Lower leg skin (tissue), 4 donors: Measurements from ENCODE around the gene UBA3. TPM values are rescaled to one million over a fixed set of nuclear protein-coding genes. Genes with fewer than 3 reads are reported as not detected.

ENCODE experiments used
- DNase-seq, 2 donors: peaks; one replicate each; pipeline ENCODE4 v3.0.0-alpha.2; 2019; ENCODE audit warnings: low spot score in 2 of 2
- H3K4me3 ChIP-seq: fragments of 200-600 bp; sonication (generic); 2 replicates; pipeline ENCODE4 v1.5.1; 2017; ENCODE audit warnings: mild to moderate bottlenecking, low read depth; ENCODE audit not compliant: poor library complexity, severe bottlenecking
- CTCF ChIP-seq, 3 donors: fragments of 450-650 bp; IDR thresholded peaks; one replicate each; pipeline ENCODE4 v1.5.1; 2016; ENCODE audit warnings: antibody characterized with exemption in 3 of 3, mild to moderate bottlenecking in 3 of 3, moderate library complexity in 2 of 3
- POLR2A ChIP-seq, 2 donors: fragments of 450-650 bp; IDR thresholded peaks; one replicate each; pipeline ENCODE4 v1.6.1; 2016 to 2017; ENCODE audit warnings: antibody characterized with exemption in 2 of 2, mild to moderate bottlenecking in 1 of 2, moderate library complexity in 1 of 2
- WGBS, 2 donors: methylation state at CpG; one replicate each; pipeline ENCODE4 v1.1.5; 2018; 5-methylcytosine and 5-hydroxymethylcytosine counted together
- intact Hi-C: fragments of 100-400 bp; cut with DNase I; formaldehyde crosslinking; loops from one replicate; pipeline ENCODE4 v1.15.0; 2023; ENCODE audit warnings: low total_unique reads
- total RNA-seq, 4 donors: library from RNA; depleted of rRNA; stranded (reverse); fragments of >200 nt; gene quantifications; one replicate each; pipeline ENCODE4 v1.1.0, GENCODE V29; 2016

Gene UBA3
- total RNA-seq, 4 donors from 2014 or later = 33.8 to 54.6 (median 36.6) TPM

- H3K4me3 ChIP-seq = no peak overlapping the region
- DNase-seq = no peak
- no peak for TF ChIP-seq CTCF (IDR thresholded peaks at IDR 0.05)
- no peak for TF ChIP-seq POLR2A (IDR thresholded peaks at IDR 0.05)
- intact Hi-C loops = no loop called here
- 86% methylated on average over 5 of the region's 5 CpGs for WGBS, 2 donors
Measured at GRCh38 chr3:69107841-69108240, 27.7 kb upstream of the UBA3 start.

DNA sequence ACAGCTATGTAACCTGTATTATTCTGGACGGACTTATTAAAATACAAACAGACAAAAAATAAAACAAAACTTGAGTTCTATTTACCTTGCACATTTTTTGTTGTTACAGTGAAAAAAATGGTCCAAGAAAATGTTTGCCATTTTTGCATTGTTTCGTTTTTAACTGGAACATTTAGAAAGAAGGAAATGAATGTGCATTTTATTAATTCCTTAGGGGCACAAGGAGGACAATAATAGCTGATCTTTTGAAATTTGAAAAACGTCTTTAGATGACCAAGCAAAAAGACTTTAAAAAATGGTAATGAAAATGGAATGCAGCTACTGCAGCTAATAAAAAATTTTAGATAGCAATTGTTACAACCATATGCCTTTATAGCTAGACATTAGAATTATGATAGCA, 25.2 kb upstream of the UBA3 start:
- intact Hi-C loops = no loop called here
- WGBS, 2 donors = 44 to 48% methylated on average over 3 of the region's 3 CpGs
- no peak for DNase-seq
- no peak overlapping the region for H3K4me3 ChIP-seq
- TF ChIP-seq CTCF (IDR thresholded peaks at IDR 0.05) = no peak
- no peak for TF ChIP-seq POLR2A (IDR thresholded peaks at IDR 0.05)

DNA sequence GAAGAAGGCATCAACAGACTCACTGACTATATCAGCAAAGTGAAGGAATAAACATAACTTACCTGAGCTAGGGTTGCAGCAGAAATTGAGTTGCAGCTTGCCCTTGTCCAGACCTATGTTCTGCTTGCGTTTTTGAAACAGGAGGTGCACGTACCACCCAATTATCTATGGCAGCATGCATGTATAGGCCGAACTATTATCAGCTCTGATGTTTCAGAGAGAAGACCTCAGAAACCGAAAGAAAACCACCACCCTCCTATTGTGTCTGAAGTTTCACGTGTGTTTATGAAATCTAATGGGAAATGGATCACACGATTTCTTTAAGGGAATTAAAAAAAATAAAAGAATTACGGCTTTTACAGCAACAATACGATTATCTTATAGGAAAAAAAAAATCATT, 24.4 kb upstream of the UBA3 start:
- WGBS, 2 donors = 74 to 77% methylated on average over 8 of the region's 8 CpGs
- no peak overlapping the region for H3K4me3 ChIP-seq
- TF ChIP-seq CTCF (IDR thresholded peaks at IDR 0.05) = no peak
- no peak for TF ChIP-seq POLR2A (IDR thresholded peaks at IDR 0.05)
- intact Hi-C loops = no loop called here
- DNase-seq = no peak

- intact Hi-C loops = no loop called here
- WGBS, 2 donors = 93 to 94% methylated on average over 3 of the region's 3 CpGs
Measured at GRCh38 chr3:69103123-69103522, 23.0 kb upstream of the UBA3 start.

DNA sequence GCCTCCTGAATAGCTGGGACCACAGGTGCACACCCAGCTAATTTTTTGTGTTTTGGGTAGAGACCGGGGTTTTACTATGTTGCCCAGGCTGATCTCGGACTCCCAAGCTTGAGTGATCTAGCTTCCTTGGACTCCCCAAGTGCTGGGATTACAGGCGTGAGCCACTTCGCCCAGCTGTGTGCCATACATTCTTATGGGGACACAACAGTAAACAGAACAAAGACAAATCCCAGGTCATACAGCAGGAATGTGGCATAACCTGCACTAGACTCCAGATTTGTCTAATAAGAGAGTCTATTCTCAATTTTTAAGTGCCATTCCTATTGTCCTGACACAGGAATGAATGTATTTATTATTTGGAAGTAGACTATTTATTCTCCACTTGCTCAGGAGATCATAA, 22.2 kb upstream of the UBA3 start:
- no peak for TF ChIP-seq CTCF (IDR thresholded peaks at IDR 0.05)
- TF ChIP-seq POLR2A (IDR thresholded peaks at IDR 0.05) = no peak
- no peak for DNase-seq
- no peak overlapping the region for H3K4me3 ChIP-seq
- WGBS, 2 donors = 92 to 99% methylated on average over 4 of the region's 4 CpGs
- intact Hi-C loops = no loop called here

More at GRCh38 chr3:69103123-69103522, 23.0 kb upstream of the UBA3 start:
- H3K4me3 ChIP-seq = no peak overlapping the region
- TF ChIP-seq CTCF (IDR thresholded peaks at IDR 0.05) (no peak), POLR2A (IDR thresholded peaks at IDR 0.05) (no peak)
- DNase-seq = no peak

DNA sequence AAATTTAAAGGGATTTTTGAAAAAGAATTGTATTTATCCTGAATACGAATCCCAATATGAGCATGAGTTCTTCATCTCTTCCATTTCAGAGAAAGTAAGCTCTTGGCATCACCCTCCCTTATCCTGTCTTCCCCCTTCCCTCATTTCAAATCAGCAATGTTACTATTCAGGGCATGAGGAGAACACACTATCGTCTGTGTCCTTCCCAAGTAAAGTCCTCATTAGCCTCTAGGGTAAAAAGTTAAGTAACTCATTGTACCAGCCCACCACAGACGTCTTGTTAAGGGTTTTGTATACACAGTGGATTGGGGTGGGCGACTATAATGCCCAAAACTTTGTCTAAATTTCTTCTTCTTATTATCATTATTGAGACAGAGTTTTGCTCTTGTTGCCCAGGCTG, 19.4 kb upstream of the UBA3 start:
- TF ChIP-seq POLR2A (IDR thresholded peaks at IDR 0.05) = no peak
- no peak for TF ChIP-seq CTCF (IDR thresholded peaks at IDR 0.05)
- H3K4me3 ChIP-seq = no peak overlapping the region
- 89 to 91% methylated on average over 4 of the region's 4 CpGs for WGBS, 2 donors
- intact Hi-C loops = no loop called here
- DNase-seq = no peak
